ENCODE results near the gene SORBS1.

Gene SORBS1

DNA sequence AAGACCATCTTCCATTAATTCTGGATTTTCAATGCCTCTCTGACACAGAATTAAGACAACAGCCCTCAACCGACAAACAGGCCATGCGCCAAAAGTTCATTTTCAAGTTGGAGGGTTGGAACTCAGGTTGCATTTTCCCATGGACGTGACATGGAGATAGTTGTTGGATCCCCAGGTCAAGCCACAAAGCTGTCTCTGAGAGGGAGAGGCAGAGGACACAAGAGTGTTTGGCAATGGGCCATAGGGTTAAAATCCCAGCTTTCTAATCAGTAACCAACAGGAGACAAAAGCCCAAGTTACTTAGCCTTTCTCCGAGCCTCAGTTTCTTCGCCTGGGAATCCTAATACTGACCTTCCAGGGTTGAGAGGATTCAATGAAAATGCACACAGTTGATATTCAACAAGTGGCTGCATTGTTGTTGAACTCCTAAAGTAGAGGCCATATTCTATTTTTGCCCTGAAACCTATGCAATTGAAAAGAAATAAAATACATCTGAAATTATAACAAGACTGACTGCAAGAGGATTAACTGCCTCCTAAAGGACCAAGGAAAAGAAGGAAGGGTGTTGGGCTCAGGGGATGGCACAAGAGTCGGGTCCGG is 44.3 kb downstream of the SORBS1 start:
- DNase-seq (ENCODE audit: low read depth in 2 of 2) = no peak

GRCh38 chr10:95513941-95514392 is 47.2 kb downstream of the SORBS1 start:
- no peak for DNase-seq (ENCODE audit: low read depth in 2 of 2)

GRCh38 chr10:95513008-95513589 is 48.1 kb downstream of the SORBS1 start:
- no peak for DNase-seq (ENCODE audit: low read depth in 2 of 2)

DNA sequence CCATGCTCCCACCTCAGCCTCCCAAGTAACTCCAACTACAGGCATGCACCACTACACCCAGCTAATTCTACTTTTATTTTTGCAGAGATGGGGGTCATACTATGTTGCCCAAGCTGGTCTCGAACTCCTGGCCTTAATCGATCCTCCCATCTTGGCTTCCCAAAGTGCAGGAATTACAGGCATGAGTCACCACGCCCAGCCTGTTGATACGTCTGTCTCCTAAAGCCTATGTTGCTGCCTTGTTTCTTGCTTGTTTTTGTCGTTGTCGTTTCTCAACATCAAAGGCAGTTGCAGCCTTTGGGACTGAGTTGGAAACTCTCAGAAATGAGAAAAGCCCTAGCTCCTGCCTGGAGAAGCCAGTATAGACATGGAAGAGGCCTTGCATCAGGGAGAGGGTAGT is 49.9 kb downstream of the SORBS1 start:
- no peak for DNase-seq (ENCODE audit: low read depth in 2 of 2)

GRCh38 chr10:95509251-95509650 is 51.9 kb downstream of the SORBS1 start:
- DNase-seq (ENCODE audit: low read depth in 2 of 2) = no peak

- no peak for DNase-seq (ENCODE audit: low read depth in 2 of 2)
Measured at GRCh38 chr10:95508730-95509129, 52.4 kb downstream of the SORBS1 start.

DNA sequence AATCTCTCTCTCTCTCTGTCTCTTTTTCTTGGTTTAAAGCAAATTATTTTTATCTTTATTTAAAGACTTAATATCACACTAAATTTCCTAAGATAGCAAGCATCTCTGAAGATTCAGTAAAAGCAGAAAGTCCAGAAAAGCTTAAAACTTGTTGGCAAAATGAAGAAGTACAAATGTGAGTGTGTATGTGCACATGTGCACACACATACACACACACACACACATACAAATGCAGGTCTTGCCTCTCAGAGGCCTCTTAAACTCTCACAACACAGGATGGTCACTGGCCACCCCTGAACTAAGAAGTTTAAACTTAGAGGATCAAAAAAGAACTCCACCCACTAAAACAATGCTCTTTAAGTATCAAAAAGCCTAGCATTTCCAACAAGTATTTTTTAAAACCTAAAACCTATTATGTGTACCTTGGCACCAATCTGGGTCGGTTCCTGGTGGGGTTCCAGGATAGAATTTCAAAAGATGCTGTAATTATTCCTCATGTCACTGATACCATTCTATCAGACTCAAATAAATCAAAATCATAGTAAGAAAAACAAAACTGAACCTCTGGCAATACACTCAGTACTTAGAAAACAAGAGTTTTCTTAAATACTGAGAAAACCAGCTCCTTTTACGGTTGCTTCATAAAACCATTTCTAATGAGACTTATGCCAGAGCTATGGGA is 55.0 kb downstream of the SORBS1 start:
- DNase-seq (ENCODE audit: low read depth in 2 of 2) = no peak

DNA sequence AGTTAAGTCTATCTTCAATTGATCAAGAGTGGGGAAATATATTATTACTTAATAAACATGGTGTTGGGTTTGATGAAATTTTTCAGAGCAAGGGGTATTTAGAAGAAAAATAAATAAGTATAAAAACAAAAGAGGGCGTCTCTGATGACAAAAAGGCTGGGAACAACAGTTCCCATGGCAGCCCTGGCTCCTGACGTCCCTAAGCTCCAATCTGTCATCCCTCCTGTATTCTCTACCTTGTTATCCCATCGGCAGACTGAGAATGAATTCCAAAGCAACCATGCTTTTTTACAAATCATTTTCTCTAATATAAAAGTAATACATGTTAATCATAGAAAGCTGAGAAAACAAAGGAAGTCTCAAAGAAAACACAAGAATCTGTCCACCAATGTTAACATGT is 55.5 kb downstream of the SORBS1 start:
- no peak for DNase-seq (ENCODE audit: low read depth in 2 of 2)

DNA sequence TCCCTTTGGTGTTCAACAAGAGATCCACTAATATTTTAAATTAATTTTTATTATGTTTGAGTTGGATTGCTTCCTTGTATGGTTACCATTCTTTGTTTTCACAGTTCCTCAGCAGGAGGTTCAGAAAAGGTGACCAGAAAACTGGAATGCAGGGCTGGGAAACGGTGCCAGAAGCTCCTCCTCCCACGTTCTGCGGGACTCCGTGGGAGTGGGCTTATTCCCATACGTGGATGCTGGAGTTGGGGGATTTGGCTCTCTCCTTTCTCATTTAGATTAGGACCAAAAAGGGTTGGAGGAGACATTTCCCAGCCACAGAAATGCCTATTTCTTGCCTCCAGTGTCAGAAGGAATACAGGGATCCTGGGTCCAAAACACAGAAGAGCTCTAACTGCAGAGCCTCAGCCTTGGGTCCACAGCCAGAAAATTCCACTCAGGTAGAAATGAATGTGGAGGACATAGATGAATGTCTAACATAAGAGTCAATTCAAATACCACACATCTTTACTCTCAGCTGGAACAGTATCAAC is 56.0 kb downstream of the SORBS1 start:
- no peak for DNase-seq (ENCODE audit: low read depth in 2 of 2)

DNA sequence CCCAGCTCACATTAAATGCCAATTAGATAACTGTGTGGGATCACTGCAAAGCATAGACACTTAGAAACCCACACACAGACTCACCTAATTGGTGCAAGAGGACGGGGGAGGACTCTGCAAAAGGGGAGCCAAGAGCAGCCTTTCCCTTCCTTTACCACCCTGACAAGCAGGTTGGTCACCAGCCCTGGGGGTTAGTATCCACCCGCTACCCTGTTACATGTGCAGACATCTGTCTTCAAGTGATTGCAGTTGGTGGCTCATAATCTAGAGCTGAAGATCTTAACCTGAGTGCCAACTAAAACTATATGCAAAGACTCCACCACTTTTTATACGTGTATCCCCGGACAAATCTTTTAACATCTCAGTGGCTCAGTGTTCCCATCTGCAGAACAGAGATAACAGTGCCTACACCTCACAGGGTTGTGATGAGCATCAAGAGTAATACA is 56.9 kb downstream of the SORBS1 start:
- DNase-seq (ENCODE audit: low read depth in 2 of 2) = no peak

- DNase-seq (ENCODE audit: low read depth in 2 of 2) = no peak
Measured at GRCh38 chr10:95503526-95503925, 57.6 kb downstream of the SORBS1 start.

GRCh38 chr10:95503001-95503400 is 58.2 kb downstream of the SORBS1 start:
- no peak for DNase-seq (ENCODE audit: low read depth in 2 of 2)

DNA sequence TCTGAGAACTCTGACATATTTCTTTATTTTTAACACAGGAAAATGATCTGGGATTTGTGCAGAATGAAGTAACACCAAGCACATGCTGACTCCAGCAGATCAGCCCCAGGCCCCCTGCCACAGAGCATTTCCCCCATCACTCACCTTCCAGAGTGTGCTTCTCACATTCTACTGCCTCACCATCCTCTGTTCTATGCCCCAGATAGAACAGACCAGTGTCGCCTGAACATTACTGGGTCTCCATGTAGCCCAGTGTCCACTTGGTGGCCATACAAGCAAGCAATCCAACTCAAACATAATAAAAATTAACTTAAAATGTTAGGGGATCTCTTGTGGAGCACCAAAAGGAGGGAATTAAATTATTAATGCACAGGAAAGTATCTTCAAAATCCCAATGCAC is 58.8 kb downstream of the SORBS1 start:
- no peak for DNase-seq (ENCODE audit: low read depth in 2 of 2)

DNA sequence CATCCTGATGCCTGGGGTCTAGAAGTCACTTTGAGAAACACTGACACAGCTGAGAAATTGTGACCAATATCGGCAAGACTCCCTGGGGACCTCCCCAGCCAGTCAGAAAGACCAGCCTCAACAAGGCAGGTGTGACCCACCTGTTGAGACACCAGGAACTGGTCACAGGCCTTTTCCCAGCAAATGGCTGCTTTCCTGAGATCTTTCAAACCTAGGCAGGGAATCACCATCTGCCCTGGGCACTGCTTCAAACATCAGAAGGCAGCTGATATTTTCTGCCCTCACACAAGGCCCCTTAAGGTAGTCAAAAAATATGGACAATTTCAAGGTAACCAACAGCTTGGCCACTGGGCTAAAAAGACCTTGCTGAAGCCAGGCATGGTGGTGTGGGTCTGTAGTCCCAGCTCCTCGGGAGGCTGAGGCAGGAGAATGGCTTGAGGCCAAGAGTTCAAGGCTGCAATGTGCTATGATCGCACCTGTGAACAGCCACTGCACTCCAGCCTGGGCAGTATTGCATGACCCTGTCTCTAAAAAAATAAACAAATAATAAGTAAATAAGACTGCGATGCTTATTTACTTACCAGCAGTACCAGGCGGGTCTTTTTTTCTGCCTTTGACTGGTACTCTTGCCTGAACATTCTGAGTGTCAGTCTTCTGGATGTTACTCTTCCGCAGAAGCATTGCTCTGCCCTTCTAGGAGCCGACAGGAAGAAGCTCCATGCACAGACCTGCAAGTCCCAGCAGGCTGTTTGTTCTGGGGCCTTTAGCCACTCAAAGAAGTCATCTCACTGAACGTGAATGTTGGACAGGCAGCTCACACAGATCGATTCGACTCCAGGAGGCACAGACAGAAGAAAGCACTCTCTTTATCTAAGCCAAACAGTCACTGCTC is 59.7 kb downstream of the SORBS1 start:
- no peak for DNase-seq (ENCODE audit: low read depth in 2 of 2)

DNA sequence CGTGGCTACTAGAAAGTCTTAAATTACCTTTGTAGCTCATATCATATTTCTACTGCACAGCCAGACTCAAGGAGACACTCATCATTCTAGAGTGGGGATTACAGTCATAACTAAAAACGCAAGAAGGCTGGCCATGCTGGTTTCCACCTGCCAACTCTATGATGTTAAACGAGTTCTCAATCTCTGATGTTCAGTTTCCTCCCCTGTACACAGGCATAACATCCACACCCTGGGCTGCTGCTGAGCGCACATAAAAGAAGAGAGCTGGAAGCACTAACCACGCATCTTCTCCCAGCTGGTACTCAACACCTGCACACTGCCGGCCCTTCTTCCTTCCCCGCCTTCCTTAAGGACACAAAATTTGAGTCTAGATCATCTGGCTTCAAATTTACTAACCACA is 60.5 kb downstream of the SORBS1 start:
- no peak for DNase-seq (ENCODE audit: low read depth in 2 of 2)

GRCh38 chr10:95500097-95500496 is 61.1 kb downstream of the SORBS1 start:
- no peak for DNase-seq (ENCODE audit: low read depth in 2 of 2)

DNA sequence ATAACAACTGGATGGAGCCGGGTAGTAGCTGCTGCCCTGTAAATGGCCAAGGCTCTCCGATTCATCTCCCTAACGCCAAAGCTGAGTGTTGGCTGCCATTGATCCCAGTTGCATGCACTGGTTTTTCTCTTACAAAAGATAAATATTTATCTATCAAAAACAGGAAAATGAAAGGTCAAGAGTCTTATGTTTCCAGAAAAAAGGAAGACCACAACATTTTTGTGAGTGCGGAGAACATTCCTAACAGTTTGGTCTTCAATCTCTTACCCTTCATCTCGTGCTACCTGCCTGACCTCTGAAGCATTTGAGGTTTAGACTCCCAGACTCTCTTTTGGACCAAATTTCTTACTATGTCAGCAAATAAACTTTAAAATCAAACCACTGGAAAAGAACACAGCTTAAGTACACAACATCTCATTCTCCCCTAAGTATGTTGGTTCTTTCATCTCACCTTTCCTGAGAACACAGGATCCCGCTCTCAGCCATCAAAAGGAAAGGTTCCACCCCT is 61.6 kb downstream of the SORBS1 start:
- DNase-seq (ENCODE audit: low read depth in 2 of 2) = no peak

DNA sequence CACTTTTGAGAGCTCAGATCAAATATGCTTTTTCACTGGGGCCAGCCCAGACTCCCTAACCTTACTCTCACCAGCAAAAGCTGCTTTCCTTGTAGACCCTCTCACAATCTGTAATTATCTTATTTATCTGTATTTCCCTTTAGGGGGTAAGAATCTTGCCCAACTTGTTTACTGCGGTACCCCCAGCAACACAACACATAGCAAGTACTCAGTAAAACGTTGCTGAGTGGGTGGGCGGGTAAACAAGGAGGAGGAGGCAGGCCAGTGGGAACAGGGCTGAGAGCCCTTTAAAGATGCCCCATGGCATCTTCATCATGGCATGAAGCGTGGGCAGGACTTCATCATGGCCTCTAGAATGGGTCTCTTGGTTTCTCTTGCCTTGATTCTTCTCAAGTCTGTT is 64.2 kb downstream of the SORBS1 start:
- DNase-seq (ENCODE audit: low read depth in 2 of 2) = no peak

GRCh38 chr10:95496246-95496911 is 64.8 kb downstream of the SORBS1 start:
- DNase-seq (ENCODE audit: low read depth in 2 of 2) = no peak

GRCh38 chr10:95493862-95494261 is 67.3 kb downstream of the SORBS1 start:
- DNase-seq (ENCODE audit: low read depth in 2 of 2) = no peak

DNA sequence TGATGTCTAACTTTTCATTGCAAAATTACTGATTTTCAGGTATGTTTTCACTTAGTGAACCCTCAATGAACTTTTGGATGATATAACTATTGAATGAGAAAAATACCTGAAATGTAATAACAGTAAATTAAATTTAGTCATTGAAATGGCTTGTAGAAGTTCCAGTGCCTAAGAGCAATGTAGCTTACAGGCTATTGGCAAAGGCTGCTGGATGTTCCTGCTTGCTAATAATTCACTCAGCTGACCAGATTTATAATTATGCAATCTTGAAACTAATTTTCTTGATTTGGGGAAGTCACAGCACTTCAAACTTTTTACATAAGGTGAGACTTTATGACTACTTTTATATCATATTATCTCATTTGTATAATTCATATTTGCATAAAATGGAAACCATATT is 73.2 kb downstream of the SORBS1 start:
- DNase-seq (ENCODE audit: low read depth in 2 of 2) = no peak
